HEK293 (cell line): ENCODE measurements around the gene OR6Q1.

Experiments
- CTCF ChIP-seq: fragments of 450-650 bp; formaldehyde crosslinking; IDR thresholded peaks from 2 replicates; pipeline ENCODE4 v1.5.1; 2016; ENCODE audit warnings: missing biosample characterization, missing genetic modification characterization
- SALL2 ChIP-seq: fragments of 450-650 bp; formaldehyde crosslinking; IDR thresholded peaks from 2 replicates; pipeline ENCODE4 v1.5.0; 2017; ENCODE audit warnings: missing biosample characterization, mild to moderate bottlenecking, missing genetic modification characterization, borderline replicate concordance
- ZBTB11 ChIP-seq: fragments of 450-650 bp; formaldehyde crosslinking; conservative IDR thresholded peaks from 2 replicates; pipeline ENCODE4 v1.5.1; 2016; ENCODE audit warnings: low read depth, missing biosample characterization, missing genetic modification characterization
- ZNF114 ChIP-seq: fragments of 450-650 bp; formaldehyde crosslinking; IDR thresholded peaks from 2 replicates; pipeline ENCODE4 v1.5.0; 2017; ENCODE audit warnings: missing biosample characterization, missing genetic modification characterization
- ZNF274 ChIP-seq, 2 experiments: fragments of 200-500 bp in 1 of 2; fragments of 450-650 bp in 1 of 2; sonication (Bioruptor generic) in 1 of 2; formaldehyde crosslinking in 1 of 2; IDR thresholded peaks; 2 replicates each; pipeline versions ENCODE4 v1.5.1 to v1.6.1; 2014 to 2016; ENCODE audit warnings: borderline replicate concordance in 1 of 2, inconsistent platforms in 1 of 2, low read length in 1 of 2, missing biosample characterization in 1 of 2, missing genetic modification characterization in 1 of 2

GRCh38 chr11:58006940-58007339 lies 23.8 kb upstream of the OR6Q1 start:
- TF ChIP-seq ZNF274 (IDR thresholded peaks at IDR 0.05; ENCODE audit: low read length) (no peak), ZNF274 (tag by site-specific recombination; IDR thresholded peaks at IDR 0.05; ENCODE audit: borderline replicate concordance) (no peak), CTCF (tag by site-specific recombination) (no peak), SALL2 (tag by site-specific recombination) (no peak), ZBTB11 (tag by site-specific recombination) (no peak), ZNF114 (tag by site-specific recombination) (no peak)
